Mesendoderm (in vitro differentiated cells): ENCODE measurements around the gene UGT8.

Experiments used
- small RNA-seq: library from polyadenylated mRNA; stranded (forward); fragments of <200 nt; extraction: miRNeasy Mini kit (QIAGEN cat#:217004); gene quantifications from one replicate; pipeline ENCODE3, GENCODE V24; 2013; ENCODE audit not compliant: insufficient read depth

Gene UGT8

Small RNA genes lying within 50 kb of the gene (small RNA-seq; reads per million reads assigned to genes)
- gene MIR577, result 2,020 reads per million, percentile 99 among the genes with 10 or more reads in this experiment
